Endothelial cell of umbilical vein (primary cell): ENCODE data around the gene SSX4. TPM values are rescaled to one million over a fixed set of nuclear protein-coding genes. Genes with fewer than 3 reads are reported as not detected.

Experiments
- polyA plus RNA-seq, 4 experiments: library from polyadenylated mRNA; depleted of rRNA in 3 of 4; stranded (reverse) in 3 of 4; unstranded in 1 of 4; fragments of >200 nt; gene quantifications; 2 replicates each; pipeline versions ENCODE4 v1.2.1 to v1.2.3, GENCODE V29; 2011 to 2012; ENCODE audit warnings: missing spikeins in 1 of 4
- small RNA-seq: library from RNA; depleted of rRNA; stranded (forward); fragments of <200 nt; gene quantifications from one replicate; pipeline ENCODE3, GENCODE V24; 2012; ENCODE audit warnings: low replicate concordance, low read depth; ENCODE audit not compliant: insufficient read depth, insufficient read length
- total RNA-seq: library from RNA; stranded (reverse); gene quantifications from 2 replicates; pipeline ENCODE4 v1.2.3, GENCODE V29; 2021

Gene SSX4
- total and polyA plus RNA-seq, 2 donors (not counting 3 experiments of a cell fraction or from before 2014, with no cell fraction given), result not detected

Small RNA genes lying within 50 kb of the gene (small RNA-seq; reads per million reads assigned to genes)
- gene AL606490.4 (not detected), gene AL606490.7 (not detected), gene AL606490.9 (not detected)

Other genes starting within 250 kb of the SSX4 start
- not detected in 2 replicates for gene SSX5, start 186.7 kb upstream of the SSX4 start, total RNA-seq
- gene SSX5, start 186.7 kb upstream of the SSX4 start, polyA plus RNA-seq, result not detected in 2 replicates
- not detected in 2 replicates for gene SSX1, start 128.1 kb upstream of the SSX4 start, total RNA-seq
- not detected in 2 replicates for gene SSX1, start 128.1 kb upstream of the SSX4 start, polyA plus RNA-seq
- gene SSX3, start 26.8 kb upstream of the SSX4 start, total RNA-seq, result not detected in 2 replicates
- gene SSX3, start 26.8 kb upstream of the SSX4 start, polyA plus RNA-seq, result not detected in 2 replicates
- gene SSX4B, start 28.4 kb downstream of the SSX4 start, total RNA-seq, result not detected in 2 replicates
- not detected in 2 replicates for gene SSX4B, start 28.4 kb downstream of the SSX4 start, polyA plus RNA-seq
- 25.1 and 28.8 TPM in 2 replicates for gene SLC38A5, start 86.7 kb downstream of the SSX4 start, total RNA-seq
- 21.6 and 24.1 TPM in 2 replicates for gene SLC38A5, start 86.7 kb downstream of the SSX4 start, polyA plus RNA-seq
- gene FTSJ1, start 92.7 kb downstream of the SSX4 start, total RNA-seq, result 52.9 and 59.9 TPM in 2 replicates
- gene FTSJ1, start 92.7 kb downstream of the SSX4 start, polyA plus RNA-seq, result 63.9 and 76.3 TPM in 2 replicates
- gene PORCN, start 125.5 kb downstream of the SSX4 start, total RNA-seq, result 7.6 and 12.0 TPM in 2 replicates
- gene PORCN, start 125.5 kb downstream of the SSX4 start, polyA plus RNA-seq, result 20.9 and 21.0 TPM in 2 replicates
- gene EBP, start 138.3 kb downstream of the SSX4 start, total RNA-seq, result 102 and 114 TPM in 2 replicates
- gene EBP, start 138.3 kb downstream of the SSX4 start, polyA plus RNA-seq, result 178 and 183 TPM in 2 replicates
- 14.4 and 16.3 TPM in 2 replicates for gene TBC1D25, start 156.2 kb downstream of the SSX4 start, total RNA-seq
- 16.0 and 18.3 TPM in 2 replicates for gene TBC1D25, start 156.2 kb downstream of the SSX4 start, polyA plus RNA-seq
- gene RBM3, start 190.9 kb downstream of the SSX4 start, total RNA-seq, result 477 and 485 TPM in 2 replicates
- gene RBM3, start 190.9 kb downstream of the SSX4 start, polyA plus RNA-seq, result 223 and 313 TPM in 2 replicates
- 85.0 and 96.1 TPM in 2 replicates for gene WDR13, start 214.0 kb downstream of the SSX4 start, total RNA-seq
- 169 and 253 TPM in 2 replicates for gene WDR13, start 214.0 kb downstream of the SSX4 start, polyA plus RNA-seq